Measurements from ENCODE around the gene CCNT1.
A peak's percentile ranks its signal among the peaks of the same experiment; 100 is the strongest.
"Not testable (repeated sequence)": the region's sequence is repeated elsewhere in the genome, so short reads cannot be mapped to it uniquely, and the experiment has no call there.

CCNT1 gene

DNA sequence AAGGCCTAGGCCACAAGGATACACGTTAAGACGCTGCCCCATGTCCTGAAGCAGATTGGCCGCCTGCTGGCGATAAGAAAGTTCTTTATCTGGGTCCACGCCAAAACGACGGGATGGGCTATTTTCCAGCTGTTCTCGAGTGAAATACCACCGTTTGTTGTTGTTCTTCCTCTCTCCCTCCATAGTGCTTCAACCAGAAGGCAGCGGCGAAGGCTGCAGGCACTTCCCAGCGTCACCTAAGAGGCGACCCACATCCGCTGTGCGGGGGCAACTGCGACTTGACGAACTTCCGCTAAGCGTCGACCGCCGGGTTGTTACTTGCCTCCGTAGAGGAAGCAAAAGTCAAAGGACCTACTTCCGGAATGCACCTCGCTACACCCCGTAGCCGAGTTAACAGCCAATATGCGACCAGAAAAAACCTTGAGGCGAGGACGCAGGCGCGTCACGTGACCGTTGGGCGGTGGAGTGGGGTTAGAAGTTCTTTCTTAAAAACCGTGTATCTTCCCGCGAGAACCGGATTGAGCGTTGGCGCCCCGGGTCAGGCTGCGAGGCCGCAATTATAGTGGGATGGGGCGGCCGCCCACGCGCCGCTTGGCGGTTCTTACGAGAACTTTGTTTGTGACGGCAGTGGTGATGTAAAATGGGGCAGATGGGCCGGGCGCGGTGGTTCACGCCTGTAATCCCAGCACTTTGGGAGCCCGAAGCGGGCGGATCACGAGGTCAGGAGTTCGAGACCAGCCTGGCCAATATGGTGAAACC is at the start of gene CCNT1:
Gene CCNT1, minus strand, starts transcription at position 215 of the 759 bp plus-strand sequence. Its CDS starts 32 bp downstream, at position 183.
- DNase-seq, result peak; percentile 100

DNA sequence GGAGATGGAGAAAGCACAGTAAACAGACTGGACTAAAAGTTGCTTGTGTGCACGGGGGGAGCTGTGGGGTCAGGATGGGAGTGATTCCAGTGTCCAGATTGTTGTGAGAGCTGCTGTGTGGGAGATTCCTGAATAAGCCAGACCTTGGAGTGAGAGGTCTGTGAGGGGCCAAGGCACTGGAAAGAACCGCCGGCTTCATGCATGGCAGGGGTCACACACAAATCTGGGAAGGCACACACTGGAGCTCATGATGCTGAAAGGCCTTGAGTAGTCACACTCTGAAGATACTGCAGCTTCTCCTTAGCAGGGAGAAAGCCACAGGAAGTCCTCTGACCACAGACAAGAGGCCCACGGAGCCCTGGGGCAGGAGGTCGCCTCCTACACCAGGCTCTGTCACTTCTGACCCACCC is 49.3 kb upstream of the CCNT1 start:
- DNase-seq, result peak in 1 of 2 donors; percentile 6

DNA sequence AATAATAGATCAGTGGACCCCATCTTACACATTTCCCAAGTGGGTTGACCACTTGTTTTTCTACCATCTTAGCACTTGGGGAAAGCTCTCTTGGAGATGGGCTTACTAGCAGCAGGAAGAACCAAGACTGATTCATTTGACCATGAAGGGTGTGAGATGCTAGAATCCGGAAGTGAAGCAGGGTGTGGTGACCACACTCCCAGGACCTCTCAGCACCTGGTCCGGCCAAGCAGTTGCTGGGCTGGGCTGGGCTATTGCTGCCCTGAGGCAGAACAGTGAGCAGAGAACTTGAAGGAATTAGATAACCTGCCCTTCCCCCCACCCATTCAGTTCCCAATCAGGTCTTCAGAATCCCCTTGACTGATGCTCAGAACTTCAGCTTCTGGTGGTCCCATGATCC is 48.0 kb upstream of the CCNT1 start:
- DNase-seq, result no peak

DNA sequence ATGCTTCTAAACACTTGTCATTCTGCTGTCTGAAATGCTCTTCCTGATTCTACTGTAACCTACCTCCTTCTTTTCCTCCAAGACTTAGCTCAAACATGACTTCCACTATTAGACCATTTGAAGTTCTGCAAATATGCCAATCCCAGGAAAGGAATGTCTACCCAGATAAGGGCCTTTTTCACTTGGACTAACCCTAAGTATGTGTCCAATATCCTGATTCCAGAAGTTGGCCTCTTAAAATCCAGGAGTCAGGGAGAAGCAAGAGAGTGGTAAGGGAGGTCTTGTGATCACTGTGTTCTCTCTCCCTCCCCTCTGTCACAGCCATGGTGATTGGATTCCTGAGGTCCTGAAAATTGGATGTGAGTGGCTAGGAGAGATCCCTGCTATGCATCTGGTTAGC is 42.2 kb upstream of the CCNT1 start:
- no peak for DNase-seq

DNA sequence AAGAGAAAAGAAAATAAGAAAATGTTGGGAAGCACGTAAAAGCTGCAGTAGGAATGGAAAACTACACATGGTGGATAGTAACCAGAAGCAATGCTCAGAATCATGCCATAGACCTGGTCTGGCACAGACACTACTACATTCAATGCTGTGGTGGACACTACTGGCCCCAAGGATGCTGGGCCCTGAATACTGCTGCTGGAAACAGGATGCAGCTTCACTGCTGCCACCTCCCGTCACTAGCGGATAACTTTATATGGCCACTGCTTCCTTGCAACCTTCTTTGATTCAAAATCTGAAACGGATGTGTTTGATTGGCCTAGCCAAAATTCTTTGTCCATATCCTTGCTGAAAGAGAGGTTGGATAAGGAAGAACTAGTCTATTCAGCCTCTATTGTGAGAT is 41.7 kb upstream of the CCNT1 start:
- no peak for DNase-seq

DNA sequence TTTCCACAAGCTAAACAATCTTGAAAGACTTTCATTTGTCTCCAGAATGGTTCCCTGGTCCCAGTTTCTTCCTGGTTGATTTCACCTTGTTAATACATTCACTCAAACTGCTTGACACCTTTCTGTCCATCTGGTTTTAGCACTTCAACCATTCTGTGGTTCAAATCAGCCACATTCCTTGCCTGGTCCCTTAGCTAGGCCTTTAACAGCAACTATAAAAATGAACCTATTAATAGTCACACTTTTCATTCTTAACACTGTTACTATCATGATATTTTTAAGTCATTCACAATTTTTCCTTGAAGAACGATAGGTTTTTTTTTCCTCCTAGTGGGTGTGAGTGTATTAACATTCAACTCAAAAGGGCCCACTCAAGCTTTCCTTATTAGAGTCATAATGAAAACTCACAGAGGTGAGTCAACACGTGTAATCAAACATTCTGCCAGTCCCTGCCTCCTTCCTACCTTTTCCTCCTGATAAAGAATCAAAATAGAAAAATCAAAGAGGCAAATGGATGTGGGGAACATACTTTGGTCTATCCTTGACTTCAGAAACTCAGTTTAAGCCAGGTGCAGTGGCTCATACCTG is 34.4 kb upstream of the CCNT1 start:
- no peak for DNase-seq

DNA sequence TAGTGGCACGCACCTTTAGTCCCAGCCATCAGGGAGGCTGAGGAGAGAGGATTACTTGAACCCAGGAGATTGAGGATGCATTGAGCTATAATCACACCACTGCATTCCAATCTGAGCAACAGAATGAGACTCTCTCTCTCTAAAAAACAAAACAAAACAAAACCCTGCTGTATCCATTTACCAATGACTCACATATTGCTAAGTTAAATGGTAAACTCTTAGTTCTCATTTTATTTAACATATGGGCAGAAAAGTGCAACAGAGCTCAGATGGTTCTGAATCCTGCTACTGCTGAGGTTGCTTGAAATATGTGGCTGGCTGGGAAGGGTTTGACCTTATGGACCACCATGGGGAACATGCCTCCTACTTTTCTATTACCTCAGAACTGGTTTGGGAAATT is 33.7 kb upstream of the CCNT1 start:
- DNase-seq, result no peak

DNA sequence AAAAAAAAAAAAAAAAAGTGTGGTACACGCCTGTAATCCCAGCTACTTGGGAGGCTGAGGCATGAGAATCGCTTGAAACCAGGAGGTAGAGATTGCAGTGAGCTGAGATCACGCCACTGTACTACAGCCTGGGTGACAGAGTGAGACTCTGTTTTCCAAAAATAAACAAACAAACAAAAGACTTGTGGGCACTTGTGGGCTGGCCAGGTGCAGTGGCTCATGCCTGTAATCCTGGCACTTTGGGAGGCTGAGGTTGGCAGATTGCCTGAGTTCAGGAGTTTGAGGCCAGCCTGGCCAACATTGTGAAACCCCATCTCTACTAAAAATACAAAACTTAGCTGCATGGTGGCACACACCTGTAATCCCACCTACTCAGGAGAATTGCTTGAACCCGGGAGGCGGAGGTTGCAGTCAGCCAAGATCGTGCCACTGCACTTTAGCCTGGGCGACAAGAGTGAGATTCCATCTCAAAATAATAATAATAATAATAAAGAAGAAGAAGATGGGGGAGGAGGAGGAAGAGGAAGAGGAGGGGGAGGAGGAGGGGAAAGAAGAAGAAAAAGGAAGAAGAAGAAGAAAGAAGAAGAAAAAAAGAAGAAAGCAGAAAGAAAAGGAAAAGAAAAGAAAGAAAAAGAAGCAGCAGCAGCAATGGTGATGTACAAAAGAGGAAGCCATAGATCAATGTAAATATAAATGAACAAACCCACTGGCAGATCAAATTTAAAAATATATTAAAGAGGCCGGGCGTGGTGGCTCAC is 27.9 kb upstream of the CCNT1 start:
- DNase-seq, result no peak

DNA sequence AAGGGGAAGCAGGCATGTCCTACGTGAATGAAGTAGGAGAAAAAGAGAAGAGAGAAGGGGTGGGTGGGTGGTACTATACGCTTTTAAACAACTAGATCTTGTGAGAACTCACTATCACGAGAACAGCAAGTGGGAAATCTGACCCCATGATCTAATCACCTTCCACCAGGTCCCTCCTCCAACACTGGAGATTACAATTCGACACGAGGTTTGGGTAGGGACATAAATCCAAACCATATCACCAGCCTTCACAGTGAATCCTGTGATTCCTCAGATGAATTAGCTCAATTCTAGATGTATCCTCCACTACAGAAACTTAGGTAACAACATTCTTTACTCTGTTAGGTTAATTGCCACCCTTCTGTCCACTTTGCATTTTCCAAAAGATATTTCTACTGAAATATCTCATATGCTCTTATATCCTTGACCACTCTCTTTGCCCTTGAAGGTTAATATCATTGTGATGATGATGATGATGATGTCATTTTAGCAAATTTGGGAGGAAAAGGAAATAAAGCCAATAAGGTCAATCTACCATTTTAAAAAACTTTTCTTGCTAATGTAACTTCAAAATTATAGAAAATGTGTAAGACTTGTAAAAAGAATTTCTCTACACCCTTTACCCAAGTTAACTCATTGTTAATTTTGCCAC is 23.2 kb upstream of the CCNT1 start:
- DNase-seq, result no peak

DNA sequence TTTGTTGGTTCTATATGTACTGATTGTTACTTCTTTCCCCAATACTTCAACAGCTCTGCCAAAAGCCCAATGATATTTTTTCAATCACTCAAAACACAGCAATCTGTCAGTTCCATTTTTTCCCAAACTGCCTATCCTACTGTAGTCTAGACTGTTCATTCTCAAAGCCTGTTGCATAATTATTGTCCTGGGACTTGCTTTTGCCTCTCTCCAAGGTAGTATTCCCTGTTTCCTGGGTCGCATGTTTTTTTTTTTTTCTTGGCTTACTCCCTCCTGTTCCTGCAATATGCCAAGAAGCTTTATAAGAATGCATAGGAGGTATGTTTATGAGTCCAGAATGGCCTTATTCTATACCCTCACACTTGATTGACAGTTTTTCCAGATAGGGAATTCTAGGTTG is 19.9 kb upstream of the CCNT1 start:
- DNase-seq, result no peak

DNA sequence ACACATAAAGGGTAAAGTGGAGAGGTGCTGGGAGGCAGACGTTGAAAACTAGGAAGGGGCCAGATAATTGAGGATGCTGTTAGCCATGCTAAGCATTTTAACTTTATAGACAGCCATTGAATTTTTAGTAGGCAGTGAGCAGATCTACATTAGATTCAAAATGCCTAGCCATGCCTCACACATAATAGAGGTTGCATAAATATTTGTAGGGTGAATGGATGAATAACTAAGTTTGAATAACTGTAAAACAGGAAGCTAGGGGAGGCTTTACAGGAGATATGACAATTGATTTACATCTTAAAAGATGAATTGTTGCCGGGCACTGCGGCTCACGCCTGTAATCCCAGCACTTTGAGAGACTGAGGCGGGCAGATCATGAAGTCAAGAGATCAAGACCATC is 12.3 kb upstream of the CCNT1 start:
- DNase-seq, result no peak

DNA sequence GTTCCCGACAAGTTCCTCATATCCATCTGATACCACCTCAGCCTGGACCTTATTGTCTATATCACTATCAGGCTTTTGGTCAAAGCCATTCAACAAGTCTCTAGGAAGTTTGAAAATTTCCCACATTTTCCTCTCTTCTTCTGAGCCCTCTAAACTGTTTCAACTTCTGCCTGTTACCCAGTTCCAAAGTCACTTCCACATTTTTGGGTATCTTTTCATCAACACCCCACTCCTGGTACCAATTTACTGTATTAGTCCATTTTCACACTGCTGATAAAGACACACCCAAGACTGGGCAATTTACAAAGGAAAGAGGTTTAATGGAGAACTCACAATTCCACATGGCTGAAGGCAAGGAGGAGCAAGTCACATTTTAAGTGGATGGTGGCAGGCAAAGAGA is 4.2 kb upstream of the CCNT1 start:
- not testable (repeated sequence) for DNase-seq

DNA sequence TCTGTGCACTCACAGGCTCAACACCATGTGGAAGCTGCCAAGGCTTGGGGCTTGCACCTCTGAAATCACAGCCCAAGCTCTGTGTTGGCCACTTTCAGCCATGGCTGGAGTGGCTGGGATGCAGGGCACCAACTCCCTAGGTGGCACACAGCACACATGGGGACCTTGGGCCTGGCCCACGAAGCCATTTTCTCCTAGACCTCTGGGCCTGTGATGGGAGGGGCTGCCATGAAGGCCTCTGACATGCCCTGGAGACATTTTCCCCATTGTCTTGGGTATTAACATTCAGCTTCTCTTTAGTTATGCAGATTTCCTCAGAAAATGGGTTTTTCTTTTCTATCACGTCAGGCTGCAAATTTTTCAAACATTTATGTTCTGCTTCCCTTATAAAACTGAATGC is 3.7 kb upstream of the CCNT1 start:
- not testable (repeated sequence) for DNase-seq

DNA sequence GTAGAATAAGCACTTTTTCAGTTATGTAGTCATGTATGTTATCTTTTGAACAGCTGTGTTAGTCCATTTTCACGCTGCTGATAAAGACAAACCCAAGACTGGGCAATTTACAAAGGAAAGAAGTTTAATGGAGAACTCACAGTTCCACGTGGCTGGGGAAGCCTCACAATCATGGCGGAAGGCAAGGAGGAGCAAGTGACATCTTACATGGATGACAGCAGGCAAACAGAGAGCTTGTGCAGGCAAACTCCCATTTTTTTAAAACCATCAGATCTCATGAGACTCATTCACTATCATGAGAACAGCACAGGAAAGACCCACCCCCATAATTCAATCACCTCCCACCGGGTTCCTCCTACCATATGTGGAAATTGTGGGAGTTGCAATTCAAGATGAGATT is 2.5 kb upstream of the CCNT1 start:
- DNase-seq, result not testable (repeated sequence)

DNA sequence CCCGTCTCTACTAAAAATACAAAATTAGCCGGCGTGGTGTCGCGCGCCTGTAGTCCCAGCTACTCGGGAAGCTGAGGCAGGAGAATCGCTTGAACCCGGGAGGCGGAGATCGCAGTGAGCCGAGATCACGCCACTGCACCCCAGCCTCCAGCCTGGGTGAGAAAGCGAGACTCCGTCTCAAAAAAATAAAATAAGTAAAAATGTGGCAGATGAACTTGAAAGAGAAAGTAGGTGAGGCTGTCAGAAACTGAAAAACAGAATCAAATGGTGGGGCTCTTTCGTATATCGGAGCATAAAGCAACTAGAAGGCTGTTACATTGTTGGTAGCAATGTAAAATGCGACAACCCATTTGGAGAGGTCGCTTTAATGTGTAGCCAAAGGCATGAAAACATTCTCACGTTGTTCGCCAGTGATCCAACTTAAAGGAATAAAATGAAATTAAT is 767 bp upstream of the CCNT1 start:
- no peak for DNase-seq

DNA sequence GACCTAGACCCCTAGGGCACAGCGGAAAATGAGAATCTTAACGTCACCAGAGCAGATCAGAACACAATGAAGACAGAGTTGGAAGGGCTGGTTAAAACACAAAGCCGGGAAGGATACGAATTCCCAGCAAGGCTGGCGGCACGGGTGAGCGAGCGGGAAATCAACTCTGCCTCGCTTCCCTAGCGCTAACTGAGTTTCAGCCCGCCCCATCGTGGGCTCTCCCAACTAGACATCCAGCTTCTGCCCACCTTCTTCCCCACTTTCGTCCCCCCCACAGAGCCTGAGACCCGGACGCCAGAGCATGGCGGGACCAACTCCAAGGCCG is 377 bp downstream of the CCNT1 start:
- peak in 1 of 2 donors; percentile 16 for DNase-seq

DNA sequence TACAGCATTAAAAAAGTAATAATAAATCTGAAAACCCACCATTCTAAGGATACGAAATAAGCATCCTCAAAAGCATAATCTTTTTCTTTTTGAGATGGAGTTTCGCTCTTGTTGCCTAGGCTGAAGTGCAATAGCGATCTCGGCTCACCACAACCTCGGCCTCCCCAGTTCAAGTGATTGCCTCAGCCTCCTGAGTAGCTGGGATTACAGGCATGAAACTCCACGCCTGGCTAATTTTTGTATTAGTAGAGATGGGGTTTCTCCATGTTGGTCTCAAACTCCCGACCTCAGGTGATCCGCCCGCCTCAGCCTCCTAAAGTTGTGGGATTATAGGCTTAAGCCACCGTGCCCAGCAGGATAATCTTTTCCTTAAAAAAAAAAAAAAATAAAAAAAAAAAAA is 4.3 kb downstream of the CCNT1 start:
- no peak for DNase-seq

DNA sequence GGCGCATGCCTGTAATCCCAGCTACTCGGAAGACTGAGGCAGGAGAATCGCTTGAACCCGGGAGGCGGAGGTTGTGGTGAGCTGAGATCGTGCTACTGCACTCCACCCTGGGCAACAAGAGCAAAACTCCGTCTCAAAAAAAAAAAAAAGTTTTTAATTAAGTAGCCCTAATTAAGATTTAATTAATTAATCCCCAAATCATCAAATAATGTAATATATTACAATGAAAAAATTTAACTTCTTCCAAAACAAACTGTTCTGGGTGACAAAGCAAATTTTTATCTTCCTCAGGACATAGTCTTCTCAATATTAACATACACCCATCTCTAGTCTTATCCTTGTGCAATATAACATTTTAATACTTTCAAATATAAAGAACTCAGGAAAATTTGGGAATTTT is 17.7 kb downstream of the CCNT1 start:
- DNase-seq, result not testable (repeated sequence)

DNA sequence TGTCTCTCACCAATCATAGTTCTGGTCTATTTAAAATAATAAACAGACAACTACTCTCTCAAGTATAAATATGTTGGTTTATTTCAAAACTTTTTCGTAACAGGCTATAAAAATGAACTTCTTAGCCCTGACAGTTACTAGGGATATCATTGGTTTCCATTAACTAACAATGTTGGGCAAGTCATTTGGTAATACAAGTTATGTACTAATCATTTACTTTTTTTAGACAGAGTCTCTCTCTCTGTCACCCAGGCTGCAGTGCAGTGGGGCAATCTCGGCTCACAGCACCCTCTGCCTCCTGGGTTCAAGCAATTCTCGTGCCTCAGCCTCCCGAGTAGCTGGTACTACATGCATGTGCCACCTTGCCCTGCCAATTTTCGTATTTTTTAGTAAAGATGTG is 19.9 kb downstream of the CCNT1 start:
- DNase-seq, result no peak

DNA sequence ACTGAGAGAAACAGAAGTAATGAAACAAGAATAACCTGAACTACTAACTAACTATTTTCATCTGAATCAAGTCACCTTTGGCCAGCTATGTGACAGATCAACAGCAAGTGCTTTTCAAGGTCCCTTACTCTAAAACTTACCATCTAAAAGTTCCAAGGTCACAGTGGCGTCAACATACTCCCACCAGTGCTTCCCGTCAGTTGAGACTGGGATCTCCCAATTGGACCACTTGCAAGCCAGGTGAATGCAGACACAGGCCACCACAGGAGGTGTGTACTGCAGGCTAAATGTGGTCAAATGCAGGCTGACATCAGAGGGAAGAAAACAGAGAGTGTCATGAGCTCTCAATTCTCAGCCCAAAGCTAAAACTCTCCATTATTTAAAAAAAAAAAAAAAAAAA is 20.6 kb downstream of the CCNT1 start:
- DNase-seq, result no peak

DNA sequence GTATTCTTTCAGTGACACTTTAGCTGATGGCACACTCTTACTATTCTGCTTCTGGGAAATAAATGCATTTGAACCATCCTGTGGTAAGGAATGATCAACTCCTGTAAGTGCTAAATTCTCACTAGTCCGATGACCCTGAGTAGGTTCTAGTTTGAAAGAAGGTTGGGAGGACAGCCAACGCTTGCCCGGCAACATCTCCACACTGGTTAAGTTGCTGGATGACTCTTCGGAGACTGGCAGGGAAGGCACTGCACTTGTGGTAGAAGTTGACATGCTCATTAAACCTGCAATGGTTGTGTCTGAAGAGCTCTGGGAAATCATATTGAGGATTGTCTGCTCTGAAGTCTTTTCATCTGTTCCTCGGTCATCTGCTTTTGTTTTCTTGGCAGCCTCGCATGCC is 22.5 kb downstream of the CCNT1 start:
- no peak for DNase-seq

DNA sequence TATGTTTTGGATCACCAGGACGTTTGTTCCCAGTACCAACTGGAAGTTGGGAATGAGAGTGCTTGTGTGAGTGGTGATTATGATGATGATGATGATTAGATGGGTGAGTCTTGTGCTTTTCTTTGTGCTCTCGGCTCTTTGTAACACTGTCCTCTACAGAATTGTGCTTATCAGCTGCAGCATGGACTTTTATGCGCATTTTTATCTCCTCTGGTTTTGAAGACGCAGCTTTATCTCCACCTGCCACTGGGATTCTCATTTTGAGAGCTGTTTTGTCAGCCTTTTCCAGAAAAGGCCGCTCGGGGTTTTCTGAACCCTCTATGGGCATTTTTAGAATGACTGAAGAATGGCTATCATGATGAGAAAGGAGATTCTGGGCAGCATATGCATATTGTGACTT is 22.9 kb downstream of the CCNT1 start:
- no peak for DNase-seq

DNA sequence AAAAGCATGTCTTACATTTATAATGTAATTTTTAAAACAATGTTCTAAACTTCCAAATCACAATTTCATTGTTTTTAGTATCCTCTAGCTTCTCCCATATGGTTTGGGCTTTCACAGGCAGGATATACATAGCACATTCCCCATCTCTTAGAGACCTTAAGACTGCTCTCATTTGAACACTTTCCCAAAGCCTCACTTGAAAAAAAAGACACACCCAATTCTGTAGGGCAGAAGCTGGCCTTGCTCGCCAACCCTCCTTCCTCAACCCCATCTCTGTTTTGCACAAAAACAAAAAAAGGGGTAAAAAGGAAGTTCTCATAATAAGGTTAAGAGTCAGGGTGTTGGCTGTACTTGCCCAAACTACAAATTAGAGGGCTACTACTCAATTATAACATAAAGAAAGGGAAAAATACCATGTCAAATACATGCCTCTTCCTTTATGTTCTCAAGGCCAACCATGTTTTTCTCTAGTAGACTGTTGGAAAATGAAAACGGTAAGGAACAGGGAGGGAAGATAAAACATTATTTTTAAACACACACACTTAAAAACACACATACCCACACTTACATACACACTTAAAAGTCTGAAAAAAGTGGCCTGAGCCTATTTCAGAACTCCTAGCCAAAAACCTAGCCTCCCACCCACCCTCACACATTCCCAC is 24.6 kb downstream of the CCNT1 start:
- no peak for DNase-seq

Measured in CD4-positive, alpha-beta T cell treated with Interleukin-4 for 1 hour (primary cell).